Spleen (tissue), 7 donors: Measurements from ENCODE around the gene MARCHF2.
A peak's percentile ranks its signal among the peaks of the same experiment; 100 is the strongest.

Source experiments
- CTCF ChIP-seq, 11 experiments: fragments of 200-600 bp in 7 of 11; fragments of 450-650 bp in 4 of 11; sonication (generic) in 4 of 11; IDR thresholded peaks in 8 of 11; conservative IDR thresholded peaks in 3 of 11; 1 replicate in 7 of 11; 2 replicates in 4 of 11; pipeline versions ENCODE4 v1.4.0 to v1.8.0; 2016 to 2021; ENCODE audit warnings: antibody characterized with exemption in 11 of 11, inconsistent platforms in 4 of 11, mild to moderate bottlenecking in 1 of 11
- POLR2AphosphoS5 ChIP-seq, 3 donors: sonication (generic); formaldehyde crosslinking; IDR thresholded peaks; one replicate each; pipeline ENCODE4 v1.5.1; 2017; ENCODE audit warnings: antibody characterized with exemption in 3 of 3
- donor health status: DM: no; HTN: no; CAD: no; lungs with moderate emphysema.
- donor health status: DM: no; HTN: no; CAD: no.
- donor health status: DM: no; HTN: no; CAD: no.

GRCh38 chr19:8458380-8458779, 45.3 kb downstream of the MARCHF2 start:
- TF ChIP-seq CTCF (IDR thresholded peaks at IDR 0.05 in 8 of 11, conservative IDR thresholded peaks at IDR 0.05 in 3 of 11) (no peak), POLR2AphosphoS5 (IDR thresholded peaks at IDR 0.05) (peak in 1 of 3 donors; percentile 25)
